Fibroblast of villous mesenchyme (primary cell): Measurements from ENCODE around the gene TEX2. TPM values are rescaled to one million over a fixed set of nuclear protein-coding genes. Genes with fewer than 3 reads are reported as not detected.
"Not testable (repeated sequence)": the region's sequence is repeated elsewhere in the genome, so short reads cannot be mapped to it uniquely, and the experiment has no call there.

Experiments used
- DNase-seq: peaks from one replicate; pipeline ENCODE4 v3.0.0-alpha.2; 2010; ENCODE audit warnings: low read depth
- H3K4me3 ChIP-seq: 2 replicates; pipeline ENCODE4 v1.5.1; 2011; ENCODE audit warnings: low read depth, mild to moderate bottlenecking, low read length
- total RNA-seq: library from RNA; depleted of rRNA; stranded (reverse); fragments of >200 nt; gene quantifications from 2 replicates; pipeline ENCODE4 v1.2.3, GENCODE V29; 2012
- TF ChIP-seq, protein P1 (sequence below): IDR thresholded peaks from 2 replicates; pipeline ENCODE4 v1.5.1; 2012; ENCODE audit warnings: low read depth, mild to moderate bottlenecking, low read length; ENCODE audit not compliant: insufficient read depth

TEX2 gene
- total RNA-seq, 1 donor: 45.8 TPM

GRCh38 chr17:64190472-64190871 is 72.6 kb downstream of the TEX2 start:
- TF ChIP-seq, protein P1, sequence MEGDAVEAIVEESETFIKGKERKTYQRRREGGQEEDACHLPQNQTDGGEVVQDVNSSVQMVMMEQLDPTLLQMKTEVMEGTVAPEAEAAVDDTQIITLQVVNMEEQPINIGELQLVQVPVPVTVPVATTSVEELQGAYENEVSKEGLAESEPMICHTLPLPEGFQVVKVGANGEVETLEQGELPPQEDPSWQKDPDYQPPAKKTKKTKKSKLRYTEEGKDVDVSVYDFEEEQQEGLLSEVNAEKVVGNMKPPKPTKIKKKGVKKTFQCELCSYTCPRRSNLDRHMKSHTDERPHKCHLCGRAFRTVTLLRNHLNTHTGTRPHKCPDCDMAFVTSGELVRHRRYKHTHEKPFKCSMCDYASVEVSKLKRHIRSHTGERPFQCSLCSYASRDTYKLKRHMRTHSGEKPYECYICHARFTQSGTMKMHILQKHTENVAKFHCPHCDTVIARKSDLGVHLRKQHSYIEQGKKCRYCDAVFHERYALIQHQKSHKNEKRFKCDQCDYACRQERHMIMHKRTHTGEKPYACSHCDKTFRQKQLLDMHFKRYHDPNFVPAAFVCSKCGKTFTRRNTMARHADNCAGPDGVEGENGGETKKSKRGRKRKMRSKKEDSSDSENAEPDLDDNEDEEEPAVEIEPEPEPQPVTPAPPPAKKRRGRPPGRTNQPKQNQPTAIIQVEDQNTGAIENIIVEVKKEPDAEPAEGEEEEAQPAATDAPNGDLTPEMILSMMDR: no peak
- no peak overlapping the region for H3K4me3 ChIP-seq
- no peak for DNase-seq

- TF ChIP-seq, protein P1: no peak
- no peak overlapping the region for H3K4me3 ChIP-seq
Measured at GRCh38 chr17:64188088-64188487, 75.0 kb downstream of the TEX2 start.

GRCh38 chr17:64187093-64187895 is 75.8 kb downstream of the TEX2 start:
- no peak overlapping the region for H3K4me3 ChIP-seq
- DNase-seq: peak; percentile 57
- TF ChIP-seq, protein P1: no peak

More at GRCh38 chr17:64188088-64188487, 75.0 kb downstream of the TEX2 start:
- DNase-seq: no peak

GRCh38 chr17:64186171-64187092 is 76.6 kb downstream of the TEX2 start:
- H3K4me3 ChIP-seq: no peak overlapping the region
- TF ChIP-seq, protein P1: no peak

GRCh38 chr17:64185557-64185956 is 77.5 kb downstream of the TEX2 start:
- peak; percentile 67 for DNase-seq
- not testable (repeated sequence) for H3K4me3 ChIP-seq

More at GRCh38 chr17:64186171-64187092, 76.6 kb downstream of the TEX2 start:
- peak; percentile 56 for DNase-seq

- no peak overlapping the region for H3K4me3 ChIP-seq
- TF ChIP-seq, protein P1: no peak
- no peak for DNase-seq
Measured at GRCh38 chr17:64185101-64185500, 78.0 kb downstream of the TEX2 start.

- TF ChIP-seq, protein P1: no peak
- peak; percentile 61 for DNase-seq
- no peak overlapping the region for H3K4me3 ChIP-seq
Measured at GRCh38 chr17:64183815-64184214, 79.2 kb downstream of the TEX2 start.
